ENCODE measurements around the gene CRHR1. TPM values are rescaled to one million over a fixed set of nuclear protein-coding genes. Genes with fewer than 3 reads are reported as not detected.

The CRHR1 gene
- total and polyA plus RNA-seq, 10 of the 15 experiments (the other 5 are each of a cell fraction or from before 2014, with no cell fraction given) = 0.08 TPM; not detected in 9

DNA sequence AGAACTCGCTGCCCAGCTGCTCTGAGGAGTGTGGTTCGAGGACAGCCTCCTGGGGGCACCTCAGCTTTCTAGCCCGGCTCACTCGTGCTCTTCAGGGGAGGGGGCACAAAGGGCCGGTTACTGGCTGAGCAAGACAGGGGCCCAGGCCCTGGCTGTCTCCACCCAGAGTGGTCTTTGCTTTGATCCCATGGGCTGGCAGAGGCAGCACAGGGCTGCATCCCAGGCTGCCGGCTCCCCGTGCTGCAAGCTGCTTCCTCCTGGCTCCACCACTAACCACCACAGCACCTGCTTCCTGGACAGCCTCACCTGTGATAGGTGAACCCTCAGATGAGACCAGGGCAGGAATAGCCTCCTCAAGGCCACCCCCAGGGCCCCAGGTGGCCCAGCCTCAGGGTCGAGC lies 67.3 kb downstream of the CRHR1 start:
- H3K4me2 ChIP-seq (ENCODE audit: control insufficient read depth, insufficient read depth) = no peak overlapping the region
- no peak overlapping the region for H3K9ac ChIP-seq (ENCODE audit: control insufficient read depth, insufficient read depth, low read length)
- no peak overlapping the region for H3K27ac ChIP-seq (ENCODE audit: control insufficient read depth, insufficient read depth)
- FAIRE-seq (no peak), ATAC-seq (no peak), DNase-seq (ENCODE audit: low read depth, low spot score) (no peak)
- 13% methylated on average over 8 of the region's 8 CpGs for WGBS (ENCODE audit: insufficient coverage, insufficient replicate concordance, low lambda C conversion rate, missing lambda C conversion rate)
- SMC1A ChIA-PET (ENCODE audit: uncharacterized antibody, unreplicated experiment) = no interaction called here
- TF ChIP-seq, protein P1, sequence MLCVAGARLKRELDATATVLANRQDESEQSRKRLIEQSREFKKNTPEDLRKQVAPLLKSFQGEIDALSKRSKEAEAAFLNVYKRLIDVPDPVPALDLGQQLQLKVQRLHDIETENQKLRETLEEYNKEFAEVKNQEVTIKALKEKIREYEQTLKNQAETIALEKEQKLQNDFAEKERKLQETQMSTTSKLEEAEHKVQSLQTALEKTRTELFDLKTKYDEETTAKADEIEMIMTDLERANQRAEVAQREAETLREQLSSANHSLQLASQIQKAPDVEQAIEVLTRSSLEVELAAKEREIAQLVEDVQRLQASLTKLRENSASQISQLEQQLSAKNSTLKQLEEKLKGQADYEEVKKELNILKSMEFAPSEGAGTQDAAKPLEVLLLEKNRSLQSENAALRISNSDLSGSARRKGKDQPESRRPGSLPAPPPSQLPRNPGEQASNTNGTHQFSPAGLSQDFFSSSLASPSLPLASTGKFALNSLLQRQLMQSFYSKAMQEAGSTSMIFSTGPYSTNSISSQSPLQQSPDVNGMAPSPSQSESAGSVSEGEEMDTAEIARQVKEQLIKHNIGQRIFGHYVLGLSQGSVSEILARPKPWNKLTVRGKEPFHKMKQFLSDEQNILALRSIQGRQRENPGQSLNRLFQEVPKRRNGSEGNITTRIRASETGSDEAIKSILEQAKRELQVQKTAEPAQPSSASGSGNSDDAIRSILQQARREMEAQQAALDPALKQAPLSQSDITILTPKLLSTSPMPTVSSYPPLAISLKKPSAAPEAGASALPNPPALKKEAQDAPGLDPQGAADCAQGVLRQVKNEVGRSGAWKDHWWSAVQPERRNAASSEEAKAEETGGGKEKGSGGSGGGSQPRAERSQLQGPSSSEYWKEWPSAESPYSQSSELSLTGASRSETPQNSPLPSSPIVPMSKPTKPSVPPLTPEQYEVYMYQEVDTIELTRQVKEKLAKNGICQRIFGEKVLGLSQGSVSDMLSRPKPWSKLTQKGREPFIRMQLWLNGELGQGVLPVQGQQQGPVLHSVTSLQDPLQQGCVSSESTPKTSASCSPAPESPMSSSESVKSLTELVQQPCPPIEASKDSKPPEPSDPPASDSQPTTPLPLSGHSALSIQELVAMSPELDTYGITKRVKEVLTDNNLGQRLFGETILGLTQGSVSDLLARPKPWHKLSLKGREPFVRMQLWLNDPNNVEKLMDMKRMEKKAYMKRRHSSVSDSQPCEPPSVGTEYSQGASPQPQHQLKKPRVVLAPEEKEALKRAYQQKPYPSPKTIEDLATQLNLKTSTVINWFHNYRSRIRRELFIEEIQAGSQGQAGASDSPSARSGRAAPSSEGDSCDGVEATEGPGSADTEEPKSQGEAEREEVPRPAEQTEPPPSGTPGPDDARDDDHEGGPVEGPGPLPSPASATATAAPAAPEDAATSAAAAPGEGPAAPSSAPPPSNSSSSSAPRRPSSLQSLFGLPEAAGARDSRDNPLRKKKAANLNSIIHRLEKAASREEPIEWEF (IDR thresholded peaks at IDR 0.05; ENCODE audit: insufficient replicate concordance, low read depth, low read length) = no peak
- TF ChIP-seq ETV6 (conservative IDR thresholded peaks at IDR 0.05 in 1 of 2, IDR thresholded peaks at IDR 0.05 in 1 of 2; ENCODE audit: borderline replicate concordance in 1 of 2, low read depth in 1 of 2) = no peak
- TF ChIP-seq TAF1 (IDR thresholded peaks at IDR 0.05; ENCODE audit: borderline replicate concordance, low read depth, low read length) = no peak
- no peak for TF ChIP-seq TCF3 (IDR thresholded peaks at IDR 0.05; ENCODE audit: borderline replicate concordance, insufficient read depth, low read depth, low read length)
- TF ChIP-seq NR2F1 (conservative IDR thresholded peaks at IDR 0.05) = no peak
- TF ChIP-seq IKZF2 (IDR thresholded peaks at IDR 0.05) = no peak
- no peaks in the 10 kb centered on the region for H3K4me1 ChIP-seq (ENCODE audit: control insufficient read depth, insufficient read depth, low read length)
- BruUV-seq (replicated peaks) = no TSS peak
- no peaks in the 10 kb centered on the region for H3K9me3 ChIP-seq (replicated peaks; ENCODE audit: control insufficient read depth, insufficient read depth, low read length)
- CTCF ChIA-PET = interaction anchor here (0.6 to 3.1 kb wide), 9 partner anchors 14 to 617 kb away, joined by 3 to 15 read pairs (median 4); no protein-coding TSS in a partner anchor
- no peak overlapping the region for H2AFZ ChIP-seq (ENCODE audit: control insufficient read depth, low read depth, low read length)
- POLR2A ChIA-PET = no interaction called here
- no peaks in the 10 kb centered on the region for H3K79me2 ChIP-seq (ENCODE audit: control insufficient read depth, insufficient read depth, low read length)
- RAD21 ChIA-PET (ENCODE audit: unreplicated experiment) = interaction anchor here (1.3 to 1.5 kb wide), 2 partner anchors 69 to 211 kb away, joined by 3 to 8 read pairs; no protein-coding TSS in a partner anchor
- no peaks in the 10 kb centered on the region for H3K36me3 ChIP-seq (ENCODE audit: control insufficient read depth in 2 of 2, insufficient read depth in 2 of 2, low read length in 1 of 2)
- no peaks in the 10 kb centered on the region; a peak in 1 of 4 replicates for H3K27me3 ChIP-seq (replicated peaks in 1 of 2; ENCODE audit: control insufficient read depth in 2 of 2, insufficient read depth in 2 of 2, low read length in 1 of 2)
- H3K4me3 ChIP-seq = no peak overlapping the region
- intact Hi-C loops (cut with micrococcal nuclease; ENCODE audit: unreplicated experiment) = no loop called here
- in situ Hi-C loops (cut with MboI) = no loop called here
- H4K20me1 ChIP-seq (ENCODE audit: control insufficient read depth, insufficient read depth) = no peaks in the 10 kb centered on the region

Data from GM12878 (cell line).